Measurements from ENCODE around the gene GATAD2A.

Gene GATAD2A

DNA sequence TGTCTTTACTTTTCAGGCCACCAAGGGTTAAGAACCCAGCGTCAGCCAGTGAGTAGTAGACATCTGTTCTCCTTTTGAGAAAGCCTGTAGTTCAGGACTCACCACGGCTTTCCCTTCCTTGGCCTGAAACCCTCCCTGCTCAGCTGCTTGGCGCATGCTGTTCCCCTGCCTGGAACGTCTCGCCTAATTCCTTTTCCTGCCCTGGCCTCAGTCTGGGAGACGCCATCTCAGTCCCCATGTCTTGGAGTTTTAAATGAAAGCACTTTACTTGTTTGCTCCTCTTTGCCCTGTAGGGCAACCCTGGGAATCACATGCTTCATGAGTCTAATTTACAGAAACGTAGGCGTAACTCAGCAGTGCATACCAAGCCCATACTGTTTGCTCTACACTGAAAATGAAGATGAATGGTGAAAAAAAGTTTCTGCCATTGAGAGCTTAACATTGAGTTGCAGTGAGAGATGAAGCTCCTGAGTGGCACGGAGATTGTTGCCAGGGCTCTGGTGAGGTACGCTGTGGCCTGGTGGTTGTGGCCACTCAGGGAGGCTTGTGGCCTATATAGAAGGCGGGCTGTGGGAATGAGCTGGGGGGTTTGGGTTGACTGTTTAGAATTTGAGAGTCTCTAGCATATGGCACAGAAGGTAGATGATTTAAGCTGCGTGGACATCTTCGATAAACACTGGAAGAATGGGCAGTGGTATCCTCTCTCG is 52.8 kb downstream of the GATAD2A start:
- peak; percentile 47 for DNase-seq (ENCODE audit: low read depth)
- no peak for TF ChIP-seq CTCF (conservative IDR thresholded peaks at IDR 0.05; ENCODE audit: low read depth, low read length)
- no peak overlapping the region for H3K4me3 ChIP-seq (ENCODE audit: low read depth, low read length)

GRCh38 chr19:19459073-19459472 is 53.6 kb downstream of the GATAD2A start:
- no peak overlapping the region for H3K4me3 ChIP-seq (ENCODE audit: low read depth, low read length)
- peak; percentile 67 for DNase-seq (ENCODE audit: low read depth)
- no peak for TF ChIP-seq CTCF (conservative IDR thresholded peaks at IDR 0.05; ENCODE audit: low read depth, low read length)

GRCh38 chr19:19459707-19460251 is 54.3 kb downstream of the GATAD2A start:
- no peak overlapping the region for H3K4me3 ChIP-seq (ENCODE audit: low read depth, low read length)
- TF ChIP-seq CTCF (conservative IDR thresholded peaks at IDR 0.05; ENCODE audit: low read depth, low read length), result no peak
- DNase-seq (ENCODE audit: low read depth), result peak; percentile 56

- no peak overlapping the region for H3K4me3 ChIP-seq (ENCODE audit: low read depth, low read length)
- DNase-seq (ENCODE audit: low read depth), result no peak
- no peak for TF ChIP-seq CTCF (conservative IDR thresholded peaks at IDR 0.05; ENCODE audit: low read depth, low read length)
Measured at GRCh38 chr19:19460258-19460731, 54.8 kb downstream of the GATAD2A start.

- no peak overlapping the region for H3K4me3 ChIP-seq (ENCODE audit: low read depth, low read length)
- no peak for TF ChIP-seq CTCF (conservative IDR thresholded peaks at IDR 0.05; ENCODE audit: low read depth, low read length)
- no peak for DNase-seq (ENCODE audit: low read depth)
Measured at GRCh38 chr19:19460761-19461265, 55.3 kb downstream of the GATAD2A start.

DNA sequence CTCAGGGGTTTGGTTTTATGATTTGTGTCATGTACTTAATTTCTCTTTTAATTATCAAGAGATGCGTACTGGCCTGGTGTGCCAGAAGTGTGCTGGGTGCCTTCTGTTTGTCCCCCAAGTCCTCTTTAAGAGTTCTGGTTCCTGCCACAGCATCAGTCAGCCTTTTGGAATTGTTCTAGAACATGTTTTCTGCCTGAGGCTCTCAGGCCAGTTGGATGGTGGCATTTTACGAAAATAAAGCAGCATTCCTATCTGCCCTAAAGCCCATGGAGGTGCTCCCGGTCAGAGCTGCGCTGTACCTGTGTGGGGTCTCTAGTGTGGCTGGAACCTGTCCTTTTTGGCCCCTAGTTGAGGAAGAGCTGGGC is 55.8 kb downstream of the GATAD2A start:
- no peak for DNase-seq (ENCODE audit: low read depth)
- no peak overlapping the region for H3K4me3 ChIP-seq (ENCODE audit: low read depth, low read length)
- TF ChIP-seq CTCF (conservative IDR thresholded peaks at IDR 0.05; ENCODE audit: low read depth, low read length), result no peak

Measured in choroid plexus epithelial cell (primary cell).